PC-9 (cell line): ENCODE measurements around the gene AGBL2. TPM values are rescaled to one million over a fixed set of nuclear protein-coding genes. Genes with fewer than 3 reads are reported as not detected.
"Not testable (repeated sequence)": the region's sequence is repeated elsewhere in the genome, so short reads cannot be mapped to it uniquely, and the experiment has no call there.

Source experiments
- BruUV-seq: library from RNA; stranded (reverse); fragments of 400-500 nt; replicated peaks from 2 replicates; lab custom pipeline; 2021; lab: Mats Ljungman, UMichigan
- CTCF ChIA-PET: fragments of 300-600 bp; sonication (Branson Sonifier 250); formaldehyde crosslinking; loops from one replicate; lab custom pipeline; 2022; ENCODE audit warnings: antibody characterized with exemption; lab: Charles Lee
- POLR2A ChIA-PET: fragments of 300-600 bp; sonication (Branson Sonifier 250); formaldehyde crosslinking; loops from one replicate; lab custom pipeline; 2022; ENCODE audit warnings: antibody characterized with exemption; ENCODE audit not compliant: unreplicated experiment; lab: Charles Lee
- DNase-seq, 2 experiments: peaks; one replicate each; pipeline versions ENCODE4 v3.0.0 to v3.0.0-alpha.2; 2015 to 2022; ENCODE audit warnings: mixed read lengths in 1 of 2
- H2AFZ ChIP-seq: fragments of 200-600 bp; sonication (generic); 2 replicates; pipeline ENCODE4 v1.8.1; 2017; ENCODE audit warnings: antibody characterized with exemption
- H3F3A ChIP-seq: fragments of 200-600 bp; sonication (generic); 2 replicates; pipeline ENCODE4 v1.8.1; 2017; ENCODE audit warnings: antibody characterized with exemption, mild to moderate bottlenecking, low read depth; ENCODE audit not compliant: insufficient read depth
- H3K27ac ChIP-seq: fragments of 200-600 bp; sonication (generic); 2 replicates; pipeline ENCODE4 v1.6.1; 2016; ENCODE audit warnings: mixed run types
- H3K27me3 ChIP-seq: fragments of 200-600 bp; sonication (generic); 2 replicates; pipeline ENCODE4 v1.6.1; 2016; ENCODE audit warnings: low read depth, mixed run types; ENCODE audit not compliant: insufficient read depth
- H3K36me3 ChIP-seq: fragments of 200-600 bp; sonication (generic); 2 replicates; pipeline ENCODE4 v1.6.1; 2016; ENCODE audit warnings: low read depth, mixed run types
- H3K4me1 ChIP-seq: fragments of 200-600 bp; sonication (generic); replicated peaks from 2 replicates; pipeline ENCODE4 v1.6.1; 2016; ENCODE audit warnings: mixed run types; ENCODE audit not compliant: insufficient read depth
- H3K4me2 ChIP-seq: fragments of 200-600 bp; sonication (generic); 2 replicates; pipeline ENCODE4 v1.6.1; 2017; ENCODE audit warnings: mixed run types
- H3K4me3 ChIP-seq: fragments of 200-600 bp; sonication (generic); 2 replicates; pipeline ENCODE4 v1.6.1; 2016; ENCODE audit warnings: mixed run types
- H3K79me2 ChIP-seq: fragments of 200-600 bp; sonication (generic); 2 replicates; pipeline ENCODE4 v1.6.1; 2017; ENCODE audit warnings: low read depth, mixed run types
- H3K9me2 ChIP-seq: fragments of 200-600 bp; sonication (generic); 2 replicates; pipeline ENCODE4 v1.8.1; 2017; ENCODE audit warnings: mild to moderate bottlenecking; ENCODE audit not compliant: insufficient read depth
- H3K9me3 ChIP-seq: fragments of 200-600 bp; sonication (generic); 2 replicates; pipeline ENCODE4 v1.8.1; 2016; ENCODE audit warnings: low read depth; ENCODE audit not compliant: insufficient read depth
- H4K20me1 ChIP-seq: fragments of 200-600 bp; sonication (generic); 2 replicates; pipeline ENCODE4 v1.8.1; 2017; ENCODE audit not compliant: insufficient read depth
- CTCF ChIP-seq: fragments of 200-600 bp; sonication (generic); conservative IDR thresholded peaks from 2 replicates; pipeline ENCODE4 v1.6.1; 2017; ENCODE audit warnings: mixed run types, antibody characterized with exemption, mild to moderate bottlenecking, moderate library complexity
- EZH2 ChIP-seq: fragments of 200-600 bp; sonication (generic); IDR thresholded peaks from 2 replicates; pipeline ENCODE4 v1.8.0; 2017; ENCODE audit warnings: antibody characterized with exemption, low read depth
- intact Hi-C: fragments of 100-400 bp; cut with micrococcal nuclease; formaldehyde crosslinking; loops from one replicate; pipeline ENCODE4 v1.10.0; 2022; ENCODE audit not compliant: unreplicated experiment
- total RNA-seq: library from RNA; stranded (reverse); gene quantifications from 2 replicates; pipeline ENCODE4 v1.2.3, GENCODE V29; 2021

The AGBL2 gene
- total RNA-seq, 1 experiment from 2014 or later = 13.1 TPM

GRCh38 chr11:47750725-47751124 is 35.6 kb upstream of the AGBL2 start:
- no peak for DNase-seq
- Histone ChIP-seq H3K36me3 (peaks cover 73% of the 10 kb centered on the region), H4K20me1 (peaks cover 30% of the 10 kb centered on the region), H3K4me1 (no peaks in the 10 kb centered on the region), H3K9me2 (no peaks in the 10 kb centered on the region), H2AFZ (no peak overlapping the region), H3K4me3 (no peak overlapping the region), H3K27me3 (no peaks in the 10 kb centered on the region), H3K79me2 (0 out of 2 replicates have a peak, but pooled peaks cover 4% of the 10 kb centered on the region), H3K4me2 (no peak overlapping the region), H3K27ac (no peak overlapping the region), H3K9me3 (no peaks in the 10 kb centered on the region), H3F3A (peaks cover 24% of the 10 kb centered on the region)
- no TSS peak for BruUV-seq
- intact Hi-C loops = no loop called here
- no peak for TF ChIP-seq CTCF
- TF ChIP-seq EZH2 = no peak
- CTCF ChIA-PET = no interaction called here
- POLR2A ChIA-PET = no interaction called here

GRCh38 chr11:47742494-47742893 is 27.3 kb upstream of the AGBL2 start:
- H3K4me2 ChIP-seq, H3K79me2 ChIP-seq, H3K9me3 ChIP-seq, H3K4me3 ChIP-seq, intact Hi-C loops, H3K4me1 ChIP-seq, H3K27me3 ChIP-seq, H2AFZ ChIP-seq, H3K27ac ChIP-seq, BruUV-seq, DNase-seq, CTCF ChIA-PET, H3K9me2 ChIP-seq: not testable (repeated sequence)
- peaks cover 28% of the 10 kb centered on the region for H3F3A ChIP-seq
- H3K36me3 ChIP-seq = peaks cover 69% of the 10 kb centered on the region
- H4K20me1 ChIP-seq = peaks cover 36% of the 10 kb centered on the region; the same call in 1 of the 2 replicates
- POLR2A ChIA-PET = interaction anchor here (0.7 kb wide), 1 partner anchor 24 kb away, joined by 5 read pairs; no protein-coding TSS in a partner anchor

GRCh38 chr11:47737817-47738216 is 22.6 kb upstream of the AGBL2 start:
- H3K79me2 ChIP-seq, CTCF ChIA-PET, H3K27me3 ChIP-seq, BruUV-seq, H3K27ac ChIP-seq, H2AFZ ChIP-seq, H3K4me1 ChIP-seq, intact Hi-C loops, H3K9me2 ChIP-seq, H3K4me2 ChIP-seq, POLR2A ChIA-PET, H3K9me3 ChIP-seq, DNase-seq, H3K4me3 ChIP-seq: not testable (repeated sequence)
- Histone ChIP-seq H3F3A (peaks cover 31% of the 10 kb centered on the region), H3K36me3 (peaks cover 53% of the 10 kb centered on the region), H4K20me1 (peaks cover 29% of the 10 kb centered on the region)

GRCh38 chr11:47732271-47732670 is 17.1 kb upstream of the AGBL2 start:
- Histone ChIP-seq H4K20me1 (peaks cover 29% of the 10 kb centered on the region), H3K4me3 (no peak overlapping the region), H3F3A (peaks cover 40% of the 10 kb centered on the region), H3K4me1 (no peaks in the 10 kb centered on the region), H3K9me2 (no peaks in the 10 kb centered on the region), H3K79me2 (no peaks in the 10 kb centered on the region; the same call in 1 of the 2 replicates), H3K27ac (no peak overlapping the region), H3K4me2 (no peak overlapping the region), H3K27me3 (no peaks in the 10 kb centered on the region), H2AFZ (no peak overlapping the region), H3K9me3 (no peaks in the 10 kb centered on the region), H3K36me3 (peaks cover 77% of the 10 kb centered on the region)
- TF ChIP-seq EZH2 (no peak), CTCF (no peak)
- ChIA-PET POLR2A (interaction anchor here (0.5 kb wide), 2 partner anchors 22 to 316 kb away, joined by 3 to 8 read pairs; no protein-coding TSS in a partner anchor), CTCF (no interaction called here)
- BruUV-seq = no TSS peak
- DNase-seq = no peak
- intact Hi-C loops = no loop called here
